Liver (tissue), 3 donors: ENCODE measurements around the gene PGM5.
"Not testable (repeated sequence)": the region's sequence is repeated elsewhere in the genome, so short reads cannot be mapped to it uniquely, and the experiment has no call there.

ENCODE experiments used
- ATF3 ChIP-seq: IDR thresholded peaks from 2 replicates; pipeline ENCODE4 v1.6.1; 2016; ENCODE audit warnings: antibody characterized with exemption
- CTCF ChIP-seq: fragments of 150-350 bp; IDR thresholded peaks from 2 replicates; pipeline ENCODE4 v1.5.1; 2017; ENCODE audit warnings: improper control_type of control experiment, low read depth, low read length; ENCODE audit not compliant: missing input control
- EGR1 ChIP-seq, 2 donors: IDR thresholded peaks; 2 replicates each; pipeline ENCODE4 v1.6.1; 2016 to 2018; ENCODE audit warnings: antibody characterized with exemption in 2 of 2, low read depth in 2 of 2
- FOXA1 ChIP-seq: IDR thresholded peaks from 2 replicates; pipeline ENCODE4 v1.6.1; 2016; ENCODE audit warnings: antibody characterized with exemption
- GABPA ChIP-seq, 2 donors: IDR thresholded peaks in 1 of 2; conservative IDR thresholded peaks in 1 of 2; 2 replicates each; pipeline ENCODE4 v1.6.1; 2016; ENCODE audit warnings: antibody characterized with exemption in 2 of 2, mild to moderate bottlenecking in 1 of 2, moderate library complexity in 1 of 2
- HNF4G ChIP-seq: IDR thresholded peaks from 2 replicates; pipeline ENCODE4 v1.6.1; 2016; ENCODE audit warnings: antibody characterized with exemption
- JUND ChIP-seq, 2 donors: IDR thresholded peaks; 2 replicates each; pipeline ENCODE4 v1.6.1; 2016; ENCODE audit warnings: antibody characterized with exemption in 2 of 2
- MAX ChIP-seq: IDR thresholded peaks from 2 replicates; pipeline ENCODE4 v1.6.1; 2016; ENCODE audit warnings: antibody characterized with exemption
- RAD21 ChIP-seq, 2 donors: IDR thresholded peaks; 2 replicates each; pipeline ENCODE4 v1.6.1; 2016; ENCODE audit warnings: antibody characterized with exemption in 2 of 2, mild to moderate bottlenecking in 2 of 2
- REST ChIP-seq: IDR thresholded peaks from 2 replicates; pipeline ENCODE4 v1.6.1; 2016; ENCODE audit warnings: antibody characterized with exemption, mild to moderate bottlenecking
- SP1 ChIP-seq: IDR thresholded peaks from 2 replicates; pipeline ENCODE4 v1.6.1; 2018; ENCODE audit warnings: antibody characterized with exemption, mild to moderate bottlenecking
- TAF1 ChIP-seq: conservative IDR thresholded peaks from 2 replicates; pipeline ENCODE4 v1.6.1; 2016; ENCODE audit warnings: antibody characterized with exemption, mild to moderate bottlenecking
- YY1 ChIP-seq: IDR thresholded peaks from 2 replicates; pipeline ENCODE4 v1.6.1; 2016; ENCODE audit warnings: antibody characterized with exemption, mild to moderate bottlenecking
- ZBTB33 ChIP-seq: IDR thresholded peaks from 2 replicates; pipeline ENCODE4 v1.6.1; 2016; ENCODE audit warnings: antibody characterized with exemption
- donor health status: healthy.
- donor health status: healthy.

- TF ChIP-seq CTCF; GABPA (IDR thresholded peaks at IDR 0.05 in 1 of 2, conservative IDR thresholded peaks at IDR 0.05 in 1 of 2); MAX; TAF1; EGR1 (IDR thresholded peaks at IDR 0.05; ENCODE audit: low read depth in 2 of 2); HNF4G; YY1; ATF3; JUND (IDR thresholded peaks at IDR 0.05); SP1; RAD21 (IDR thresholded peaks at IDR 0.05); ZBTB33; REST; FOXA1: not testable (repeated sequence)
These were observed 21.3 kb downstream of the PGM5 start for GRCh38 chr9:68377723-68378122.
